GM12874 (cell line): ENCODE results near the gene DTNBP1.

Experiments used
- TF ChIP-seq, protein P1 (sequence below): IDR thresholded peaks from 2 replicates; pipeline ENCODE4 v1.5.1; 2011; ENCODE audit warnings: low read depth, mild to moderate bottlenecking, control low read depth, low read length, moderate library complexity; ENCODE audit not compliant: insufficient read depth

The DTNBP1 gene

DNA sequence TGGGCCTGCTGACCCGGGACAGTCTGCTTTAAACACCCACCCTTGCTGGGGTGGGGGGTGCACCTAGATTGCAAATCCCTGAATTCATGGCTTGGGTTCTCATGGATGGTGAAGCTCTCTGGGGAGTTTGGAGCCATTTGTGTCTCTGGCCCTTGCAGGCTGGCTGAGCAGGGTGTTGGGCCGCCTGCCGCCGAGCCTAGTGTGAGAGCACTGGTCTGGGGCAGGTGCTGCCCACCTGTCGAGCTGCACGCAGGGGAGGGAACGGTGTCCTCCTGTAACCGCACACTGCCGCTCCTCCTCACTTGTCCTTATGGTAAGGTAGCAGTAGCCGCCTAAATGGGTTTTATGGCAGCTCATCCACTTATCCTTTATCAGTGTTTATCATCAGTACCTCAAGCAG is 143.9 kb downstream of the DTNBP1 start:
- TF ChIP-seq, protein P1, sequence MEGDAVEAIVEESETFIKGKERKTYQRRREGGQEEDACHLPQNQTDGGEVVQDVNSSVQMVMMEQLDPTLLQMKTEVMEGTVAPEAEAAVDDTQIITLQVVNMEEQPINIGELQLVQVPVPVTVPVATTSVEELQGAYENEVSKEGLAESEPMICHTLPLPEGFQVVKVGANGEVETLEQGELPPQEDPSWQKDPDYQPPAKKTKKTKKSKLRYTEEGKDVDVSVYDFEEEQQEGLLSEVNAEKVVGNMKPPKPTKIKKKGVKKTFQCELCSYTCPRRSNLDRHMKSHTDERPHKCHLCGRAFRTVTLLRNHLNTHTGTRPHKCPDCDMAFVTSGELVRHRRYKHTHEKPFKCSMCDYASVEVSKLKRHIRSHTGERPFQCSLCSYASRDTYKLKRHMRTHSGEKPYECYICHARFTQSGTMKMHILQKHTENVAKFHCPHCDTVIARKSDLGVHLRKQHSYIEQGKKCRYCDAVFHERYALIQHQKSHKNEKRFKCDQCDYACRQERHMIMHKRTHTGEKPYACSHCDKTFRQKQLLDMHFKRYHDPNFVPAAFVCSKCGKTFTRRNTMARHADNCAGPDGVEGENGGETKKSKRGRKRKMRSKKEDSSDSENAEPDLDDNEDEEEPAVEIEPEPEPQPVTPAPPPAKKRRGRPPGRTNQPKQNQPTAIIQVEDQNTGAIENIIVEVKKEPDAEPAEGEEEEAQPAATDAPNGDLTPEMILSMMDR, result no peak

DNA sequence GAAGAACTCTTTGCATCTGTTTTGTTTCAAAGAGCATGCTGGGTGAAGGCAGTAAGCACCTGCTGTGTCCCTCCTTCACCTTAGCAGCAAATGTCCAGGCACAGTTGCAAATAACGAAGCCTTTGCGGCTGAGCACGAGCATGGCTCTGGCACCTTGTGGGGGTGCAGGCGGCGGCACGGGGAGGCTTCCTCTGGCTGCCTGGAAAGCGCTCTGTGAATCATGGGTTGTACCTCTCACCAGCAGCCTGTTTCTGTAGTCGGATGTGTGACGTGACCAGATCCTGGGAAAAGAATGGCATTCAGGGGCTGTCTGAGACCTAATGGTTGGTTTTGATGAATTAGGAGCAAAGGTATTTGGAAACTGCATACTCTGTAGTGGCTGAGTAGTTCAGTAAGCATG is 144.8 kb downstream of the DTNBP1 start:
- TF ChIP-seq, protein P1, result no peak

DNA sequence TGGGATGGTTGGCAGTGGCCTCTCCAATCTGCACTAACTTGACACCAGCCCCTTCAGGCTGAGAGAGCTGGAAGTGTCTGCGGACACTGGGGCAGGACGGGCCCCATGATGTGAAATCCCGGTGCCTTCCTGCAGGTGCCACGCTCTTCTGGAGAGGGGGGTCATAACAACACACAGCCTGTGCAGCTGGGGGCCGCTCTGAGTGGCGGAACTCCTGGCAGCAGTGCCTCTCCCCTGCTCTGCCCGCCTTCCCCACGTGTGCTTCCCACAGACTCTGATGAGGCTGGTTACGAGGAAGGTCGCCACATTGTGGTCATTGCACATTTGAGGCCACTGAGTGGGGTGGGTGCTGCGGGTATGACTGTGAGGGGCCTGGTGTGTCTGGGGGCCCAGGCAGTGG is 145.2 kb downstream of the DTNBP1 start:
- TF ChIP-seq, protein P1, result no peak

DNA sequence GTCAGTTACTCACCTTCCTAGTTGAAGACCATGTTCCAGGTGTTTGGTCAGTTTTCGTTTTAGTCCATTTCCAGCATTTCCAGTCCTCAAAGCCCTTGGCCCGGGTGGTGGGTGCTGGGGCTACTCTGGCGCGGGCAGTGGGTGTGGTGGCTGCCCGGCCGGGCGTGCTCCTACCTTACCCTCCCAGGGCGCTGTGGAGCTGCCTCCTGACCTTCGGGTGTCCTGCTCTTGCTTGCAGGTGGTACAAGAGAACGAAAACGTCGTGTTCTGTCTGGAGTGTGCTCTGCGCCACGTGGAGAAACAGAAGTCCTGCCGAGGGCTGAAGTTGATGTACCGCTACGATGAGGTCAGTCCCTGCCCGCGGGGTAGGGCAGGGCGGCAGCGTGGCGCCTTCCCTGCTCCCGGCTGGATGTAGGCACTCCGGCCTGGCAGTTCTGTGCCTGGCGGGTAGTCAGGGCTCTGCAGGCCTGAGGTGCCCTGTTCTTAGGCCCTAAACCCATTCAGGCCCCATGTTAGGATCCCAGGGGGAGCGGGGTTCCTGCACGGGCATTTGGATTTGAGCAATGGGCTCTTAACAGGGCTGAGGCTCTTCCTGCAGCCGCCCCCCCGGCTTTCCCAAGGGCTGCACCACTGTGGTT is 145.8 kb downstream of the DTNBP1 start:
- TF ChIP-seq, protein P1, result no peak

DNA sequence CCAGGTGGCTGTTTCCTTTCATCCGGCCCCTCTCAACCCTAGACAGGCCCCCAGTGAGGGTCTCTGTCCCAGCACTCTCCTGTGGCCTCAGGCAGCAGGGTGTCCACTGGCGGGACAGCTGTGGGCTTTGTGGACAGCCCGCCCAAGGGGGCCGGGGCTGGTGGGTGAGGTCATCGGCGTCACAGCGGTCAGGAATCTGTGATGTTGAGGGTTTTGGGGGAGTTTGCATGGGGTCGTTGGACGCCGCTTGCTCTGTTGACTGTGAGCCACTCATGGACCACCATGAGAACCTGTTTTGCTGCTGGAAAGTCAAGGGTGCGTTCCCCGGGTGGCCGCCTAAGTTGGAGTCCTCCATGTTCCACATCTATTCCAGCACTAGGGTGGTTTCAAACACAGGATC is 146.4 kb downstream of the DTNBP1 start:
- TF ChIP-seq, protein P1, result no peak

- TF ChIP-seq, protein P1, result no peak
These were observed 147.0 kb downstream of the DTNBP1 start for GRCh38 chr6:15515660-15516375.

DNA sequence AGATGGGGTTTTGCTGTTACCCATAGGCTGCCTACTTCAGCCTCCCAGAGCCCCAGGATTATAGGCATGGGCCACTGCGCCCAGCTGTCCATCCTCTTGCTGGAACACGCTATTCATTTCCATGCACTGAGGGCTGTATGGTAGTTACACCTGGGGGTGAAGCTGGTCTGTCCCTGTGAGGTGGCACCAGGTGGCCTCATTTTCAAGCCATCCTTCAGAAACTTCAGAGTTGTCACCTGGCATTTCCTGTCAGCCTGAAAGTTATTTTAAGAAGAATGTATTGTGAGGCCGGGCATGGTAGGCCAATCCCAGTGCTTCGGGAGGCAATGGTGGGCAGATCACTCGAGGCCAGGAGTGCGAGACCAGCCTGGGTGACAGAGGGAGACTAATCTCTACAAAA is 147.6 kb downstream of the DTNBP1 start:
- TF ChIP-seq, protein P1, result no peak
